NCI-H446 treated with DMSO at 0.1 percent for 48 hours (cell line): ENCODE results near the gene SRMS.
A peak's percentile ranks its signal among the peaks of the same experiment; 100 is the strongest.
"Not testable (repeated sequence)": the region's sequence is repeated elsewhere in the genome, so short reads cannot be mapped to it uniquely, and the experiment has no call there.

Experiments used
- DNase-seq: peaks from one replicate; lab custom pipeline; 2025; lab: John Stamatoyannopoulos, UW

Gene SRMS

DNA sequence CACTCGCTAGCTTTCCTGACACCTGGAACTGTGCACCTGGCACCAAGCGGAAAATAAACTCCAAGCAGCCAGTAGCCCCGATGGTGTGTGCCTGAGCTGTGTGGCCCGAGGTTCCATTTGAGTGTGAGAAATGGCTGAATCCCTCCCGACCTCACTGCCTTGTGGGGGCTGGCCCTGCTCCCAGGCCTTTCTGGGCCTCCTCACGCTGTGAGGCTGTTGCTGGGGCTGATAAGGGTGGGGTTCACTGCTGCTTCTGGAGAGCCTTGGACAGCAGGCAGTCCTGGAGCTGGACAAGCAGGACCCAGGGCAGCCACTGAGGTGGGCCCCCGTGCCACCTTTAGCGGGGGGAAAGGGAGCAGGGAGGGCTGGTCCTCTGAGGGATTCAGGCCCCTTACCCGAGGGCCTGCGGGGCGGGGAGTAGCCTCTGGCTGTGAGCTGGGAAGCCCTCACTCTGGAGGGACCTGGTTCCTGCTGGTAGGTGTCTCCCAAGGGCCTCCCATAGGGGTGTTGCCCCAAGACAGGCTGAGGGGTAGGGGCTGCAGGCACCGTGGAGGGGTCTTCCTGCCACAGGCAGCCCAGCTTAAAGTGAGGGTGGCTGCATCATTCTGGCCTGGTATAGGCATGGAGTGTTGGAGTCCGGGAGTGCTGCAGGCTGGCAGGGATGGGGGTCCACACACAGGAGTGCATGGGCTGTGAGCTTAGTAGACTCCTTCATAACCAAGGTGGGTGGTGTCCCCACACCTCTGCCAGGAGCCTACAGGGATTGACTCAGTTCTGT is 25.3 kb downstream of the SRMS start:
- no peak for DNase-seq

DNA sequence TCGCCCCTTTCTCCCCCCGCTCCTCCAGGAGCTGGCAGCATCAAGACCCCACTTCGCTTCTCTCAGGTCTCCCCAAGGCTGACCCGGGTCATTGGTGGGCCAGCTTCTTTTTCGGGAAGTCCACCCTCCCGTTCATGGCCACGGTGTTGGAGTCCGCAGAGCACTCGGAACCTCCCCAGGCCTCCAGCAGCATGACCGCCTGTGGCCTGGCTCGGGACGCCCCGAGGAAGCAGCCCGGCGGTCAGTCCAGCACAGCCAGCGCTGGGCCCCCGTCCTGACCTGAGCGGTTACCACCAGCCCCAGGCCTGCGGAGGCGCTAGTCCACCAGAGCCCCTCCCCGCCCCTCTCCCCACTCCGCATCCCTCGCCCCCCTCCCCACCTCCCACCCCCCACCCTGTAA is 25.9 kb downstream of the SRMS start:
- DNase-seq: no peak

DNA sequence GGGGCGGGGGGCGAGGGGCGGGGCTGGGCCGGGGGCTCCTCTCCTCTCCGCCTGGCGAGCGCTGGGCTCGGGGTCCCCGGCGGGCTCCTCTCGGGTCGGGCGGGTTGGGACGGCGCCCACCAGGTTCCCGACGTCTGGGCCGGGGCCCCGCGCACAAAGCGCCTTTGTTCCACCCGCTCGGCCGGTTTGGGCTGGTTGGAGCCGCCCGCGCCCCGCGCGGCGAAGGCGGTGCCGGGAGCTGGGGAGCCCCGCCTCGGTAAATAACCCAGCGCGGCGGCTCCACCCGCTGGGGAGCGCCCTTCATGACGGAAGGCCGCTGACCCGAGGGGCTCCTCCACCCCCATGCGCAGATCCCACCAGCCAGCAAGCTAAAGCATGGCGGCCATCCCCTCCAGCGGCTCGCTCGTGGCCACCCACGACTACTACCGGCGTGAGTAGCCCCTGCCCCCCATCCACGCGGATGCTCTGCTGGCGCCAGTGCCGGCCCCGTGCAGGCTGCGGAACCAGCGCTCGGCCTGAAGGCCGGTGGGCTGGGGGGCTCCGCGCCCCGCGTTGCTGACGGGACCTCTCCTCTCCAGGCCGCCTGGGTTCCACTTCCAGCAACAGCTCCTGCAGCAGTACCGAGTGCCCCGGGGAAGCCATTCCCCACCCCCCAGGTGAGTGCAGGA is 26.5 kb downstream of the SRMS start:
- peak; percentile 45 for DNase-seq

DNA sequence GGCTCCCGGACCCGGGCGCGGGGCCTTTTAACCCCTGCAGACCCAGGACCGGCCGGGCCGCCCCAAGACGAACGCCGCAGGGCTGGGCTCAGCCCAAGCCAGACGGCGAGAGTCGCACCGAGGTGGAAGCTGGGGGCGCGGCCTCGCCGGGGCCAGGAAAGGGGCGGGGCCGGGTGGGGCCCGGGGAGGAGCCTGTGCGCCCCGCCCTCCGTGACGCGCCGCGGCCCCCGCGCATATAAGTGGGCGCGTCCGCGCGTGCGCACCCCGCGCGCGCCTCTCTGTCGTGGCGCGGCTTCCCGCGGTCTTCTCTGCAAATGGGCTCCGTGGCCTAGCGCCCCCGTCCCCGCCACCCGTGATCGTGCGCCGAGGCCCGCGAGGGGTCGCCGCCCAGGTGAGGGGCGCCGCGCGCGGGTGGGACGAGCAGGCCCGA is 27.0 kb downstream of the SRMS start, which contains the start of gene PPDPF:
Gene PPDPF, plus strand, starts transcription at position 262 of the 430 bp plus-strand sequence. CDS start 544 bp downstream, outside the sequence.
- peak; percentile 56 for DNase-seq

DNA sequence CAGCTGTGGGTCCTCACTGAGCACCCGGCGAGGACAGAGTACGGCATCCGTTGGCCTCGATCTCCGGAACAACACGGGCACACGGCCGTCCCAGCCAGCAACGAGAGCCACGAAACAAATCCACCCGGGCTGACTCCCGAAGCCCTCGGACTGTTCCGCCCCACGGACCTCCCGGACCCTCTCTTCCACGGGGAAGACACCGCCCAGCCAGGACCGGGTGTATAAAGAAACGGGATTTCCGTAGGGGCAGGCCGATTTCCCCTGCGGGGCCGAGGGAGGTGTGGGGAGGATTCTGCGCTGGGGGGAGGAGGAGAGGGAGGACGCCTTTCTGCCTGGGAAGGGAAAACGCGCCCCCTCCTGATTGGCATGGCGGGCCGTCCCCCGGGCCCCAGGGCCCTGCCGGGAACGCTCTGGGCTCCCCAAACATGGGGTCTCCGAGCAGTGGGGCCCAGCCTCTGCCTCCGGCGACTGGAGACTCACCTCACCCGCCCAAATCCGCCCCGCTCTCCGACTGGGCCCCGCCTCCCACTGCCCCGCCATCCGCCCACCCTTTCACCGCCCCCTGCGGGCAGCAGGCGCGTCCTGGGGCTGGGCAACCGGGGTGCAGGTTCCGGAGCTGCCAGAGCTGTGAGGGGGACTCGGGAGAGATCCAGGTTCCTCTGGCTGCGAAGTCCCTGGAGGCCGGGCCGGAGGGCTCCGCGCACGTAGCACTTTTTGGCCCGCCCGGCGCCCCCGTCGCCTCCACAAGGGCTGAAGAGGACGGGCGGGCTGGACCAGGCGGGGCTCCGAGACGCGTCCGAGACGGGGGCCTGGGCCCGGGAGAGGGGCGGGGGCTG is 27.7 kb downstream of the SRMS start:
- DNase-seq: no peak

DNA sequence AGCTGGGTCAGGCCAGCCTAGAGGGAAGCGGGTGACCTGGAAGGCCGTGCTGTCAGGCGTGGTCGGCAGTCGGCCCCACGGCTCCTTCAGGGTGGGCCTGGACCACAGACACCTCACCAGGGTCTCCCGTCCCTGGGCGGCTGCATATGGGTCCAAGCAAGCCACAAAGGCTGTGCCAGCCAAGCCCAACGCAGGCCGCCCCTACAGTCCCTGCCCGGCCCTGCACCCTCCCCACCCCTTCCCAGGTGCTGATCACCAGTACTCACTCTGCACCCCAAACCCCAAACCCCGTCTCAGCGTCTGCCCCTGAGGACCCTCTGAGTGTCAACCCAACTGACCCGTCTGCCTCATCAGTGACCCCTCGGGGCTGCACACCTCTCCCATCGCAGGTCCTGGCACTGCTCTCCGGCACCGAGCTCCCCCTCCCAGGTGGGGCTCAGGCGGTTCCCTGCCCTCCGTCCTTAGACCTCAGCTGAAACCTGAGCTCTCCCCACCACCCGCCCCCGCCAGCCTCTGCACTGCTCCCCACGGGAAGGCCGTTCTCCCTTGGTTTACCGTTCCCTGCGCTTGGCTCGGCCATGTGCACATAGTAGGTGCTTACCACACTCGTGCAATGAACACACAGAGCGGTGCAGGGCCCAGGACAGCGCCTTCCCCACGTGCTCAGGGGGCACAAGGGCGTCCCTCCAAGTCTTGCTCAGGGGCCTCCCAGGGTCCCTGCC is 28.4 kb downstream of the SRMS start:
- no peak for DNase-seq

DNA sequence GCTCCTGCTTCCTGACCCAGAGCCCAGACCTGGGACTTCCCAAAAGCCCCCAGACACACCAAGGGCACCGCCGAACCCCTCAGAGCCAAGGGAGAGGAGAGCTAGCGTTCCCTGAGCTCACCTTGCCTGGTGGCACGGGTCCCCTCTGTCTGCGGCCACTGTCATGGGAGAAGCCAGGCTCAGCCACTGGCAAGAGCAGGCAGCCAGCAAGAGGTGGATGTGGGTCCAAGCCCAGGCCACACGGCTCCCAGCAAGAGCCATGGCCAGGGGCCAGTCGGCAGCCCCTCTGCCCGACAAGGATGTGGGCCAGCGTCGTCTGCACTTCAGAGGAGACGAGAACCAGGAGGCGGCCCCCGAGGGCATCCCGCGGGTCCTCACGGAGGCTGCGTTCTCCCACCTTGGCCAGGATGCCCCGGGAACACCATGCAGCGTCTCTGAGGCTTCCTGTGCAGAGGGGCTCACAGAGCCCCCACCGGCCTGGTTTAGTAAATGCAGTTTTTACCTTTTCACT is 29.1 kb downstream of the SRMS start:
- DNase-seq: no peak

DNA sequence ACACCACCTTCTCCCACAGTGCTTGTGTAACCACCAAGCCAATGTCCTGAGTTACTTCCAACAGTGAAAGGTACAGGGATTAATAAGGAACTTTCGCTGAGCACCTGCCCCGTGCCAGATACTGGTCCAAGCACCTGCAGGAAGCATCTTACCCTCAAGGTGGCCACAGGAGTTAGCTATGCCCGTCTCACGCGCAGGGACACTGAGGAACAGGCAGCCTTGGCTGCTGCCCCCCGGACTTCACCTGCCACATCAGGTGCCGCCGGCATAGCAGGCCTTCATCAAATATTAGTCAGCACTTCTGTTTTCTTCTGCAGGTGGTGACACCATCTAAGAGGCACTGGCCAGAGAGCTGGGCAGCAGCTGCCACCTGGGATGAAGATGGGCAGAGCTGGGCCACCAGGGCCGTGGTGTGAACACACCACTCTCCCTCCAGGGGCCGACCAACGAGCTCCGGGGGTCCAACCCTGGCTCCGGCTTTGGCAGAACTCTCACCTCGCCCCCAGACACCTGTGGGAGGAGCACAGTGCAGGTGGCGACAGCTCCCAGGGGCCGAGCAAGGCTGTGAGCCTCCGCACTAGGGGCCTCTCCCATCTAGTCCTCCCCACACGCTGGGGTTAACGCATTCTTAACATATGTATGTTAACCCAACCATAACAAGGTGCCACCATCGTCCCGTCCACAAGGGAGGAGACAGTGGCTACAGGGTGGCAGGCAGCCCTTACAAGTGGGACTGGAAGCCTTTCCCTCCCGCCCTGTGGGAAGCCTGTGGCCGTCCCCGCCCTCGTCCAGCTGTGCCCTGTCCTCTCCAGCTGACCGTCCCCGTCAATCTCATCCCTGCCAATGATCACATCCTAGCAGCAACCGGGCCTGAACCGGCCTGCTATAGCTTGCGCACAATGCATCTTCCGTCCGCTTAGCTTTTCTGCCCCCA is 29.9 kb downstream of the SRMS start:
- no peak for DNase-seq

DNA sequence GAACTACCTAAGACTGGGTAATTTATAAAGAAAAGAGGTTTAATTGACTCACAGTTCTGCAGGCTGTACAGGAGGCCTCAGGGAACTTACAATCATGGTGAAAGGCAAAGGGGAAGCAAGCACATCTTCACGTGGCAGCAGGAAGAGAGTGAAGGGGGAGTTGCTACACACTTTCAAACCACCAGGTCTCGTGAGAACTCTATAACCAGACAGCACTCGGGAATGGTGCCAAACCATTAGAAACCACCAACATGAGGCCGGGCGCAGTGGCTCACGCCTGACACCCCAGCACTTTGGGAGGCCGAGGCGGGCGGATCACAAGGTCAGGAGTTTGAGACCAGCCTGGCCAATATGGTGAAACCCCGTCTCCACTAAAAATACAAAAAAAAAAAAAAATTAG is 33.0 kb downstream of the SRMS start:
- DNase-seq: not testable (repeated sequence)

DNA sequence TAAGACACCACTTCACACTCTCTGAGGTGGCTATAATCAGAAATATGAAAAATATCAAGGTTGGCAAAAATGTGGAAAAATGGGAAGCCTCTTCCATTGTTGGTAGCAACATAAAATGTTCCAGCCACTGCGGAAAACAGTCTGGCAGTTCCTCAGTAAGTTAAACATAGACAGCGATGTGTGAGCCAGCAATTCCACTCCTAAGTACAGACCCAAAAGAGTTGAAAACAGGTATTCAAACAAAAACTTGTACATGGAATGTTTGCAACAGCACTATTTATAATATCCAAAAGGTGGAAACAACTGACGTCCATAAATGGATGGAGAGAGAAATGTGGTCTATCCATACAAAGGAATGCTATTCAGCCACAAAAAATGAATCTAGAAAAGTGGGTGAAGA is 34.3 kb downstream of the SRMS start:
- DNase-seq: no peak

DNA sequence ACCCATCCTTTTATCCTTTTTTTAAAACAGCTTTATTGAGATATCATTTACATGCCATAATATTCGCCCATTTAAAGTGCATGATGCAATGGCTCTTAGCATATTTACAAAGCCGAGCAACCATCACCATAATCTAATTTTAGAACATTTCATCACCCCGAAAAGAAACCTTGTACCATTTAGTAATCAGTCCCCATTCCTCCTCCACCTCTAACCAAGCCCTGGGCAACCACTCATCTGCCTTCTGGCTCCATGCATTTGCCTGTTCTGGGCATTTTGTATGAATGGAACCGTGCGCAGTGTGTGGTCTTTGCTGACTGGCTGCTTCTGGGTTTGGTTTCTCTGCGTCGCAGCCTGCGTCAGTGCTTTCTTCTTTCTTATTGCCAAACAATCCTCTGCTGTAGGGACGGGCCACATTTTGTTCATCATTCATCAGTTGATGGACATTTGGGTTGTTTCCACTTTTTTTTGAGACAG is 38.4 kb downstream of the SRMS start:
- DNase-seq: no peak

DNA sequence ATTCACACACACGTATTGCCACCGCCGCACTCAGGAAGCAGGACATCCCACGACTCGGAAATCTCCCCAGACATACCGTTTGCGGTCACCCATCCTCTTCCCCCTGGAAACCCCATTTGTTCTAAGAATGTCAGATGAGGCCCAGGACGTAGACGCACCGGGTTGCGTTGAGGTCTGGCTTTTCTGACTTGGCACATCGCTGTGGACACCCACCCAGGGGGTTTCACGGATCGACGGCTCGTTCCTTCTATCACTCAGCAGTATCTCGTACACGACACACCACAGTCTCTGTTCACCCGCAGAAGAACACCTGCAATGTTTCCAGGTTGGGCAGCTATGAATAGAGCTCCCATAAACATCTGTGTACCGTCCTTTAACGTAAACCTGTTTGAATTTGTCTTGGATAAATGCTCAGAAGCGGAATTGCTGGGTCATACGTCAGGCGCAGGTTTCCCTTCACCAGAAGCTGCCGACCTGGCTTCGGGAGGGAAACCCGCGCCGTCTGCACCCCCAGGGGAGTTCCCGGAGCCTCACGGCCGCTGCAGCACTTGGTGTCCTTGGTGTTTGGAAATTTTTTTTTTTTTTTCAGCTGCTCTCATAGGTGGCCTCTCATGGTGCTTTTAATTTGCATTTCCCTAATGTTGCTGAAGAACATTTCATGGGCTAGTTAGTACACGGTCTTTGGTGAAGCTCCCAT is 39.3 kb downstream of the SRMS start:
- no peak for DNase-seq

DNA sequence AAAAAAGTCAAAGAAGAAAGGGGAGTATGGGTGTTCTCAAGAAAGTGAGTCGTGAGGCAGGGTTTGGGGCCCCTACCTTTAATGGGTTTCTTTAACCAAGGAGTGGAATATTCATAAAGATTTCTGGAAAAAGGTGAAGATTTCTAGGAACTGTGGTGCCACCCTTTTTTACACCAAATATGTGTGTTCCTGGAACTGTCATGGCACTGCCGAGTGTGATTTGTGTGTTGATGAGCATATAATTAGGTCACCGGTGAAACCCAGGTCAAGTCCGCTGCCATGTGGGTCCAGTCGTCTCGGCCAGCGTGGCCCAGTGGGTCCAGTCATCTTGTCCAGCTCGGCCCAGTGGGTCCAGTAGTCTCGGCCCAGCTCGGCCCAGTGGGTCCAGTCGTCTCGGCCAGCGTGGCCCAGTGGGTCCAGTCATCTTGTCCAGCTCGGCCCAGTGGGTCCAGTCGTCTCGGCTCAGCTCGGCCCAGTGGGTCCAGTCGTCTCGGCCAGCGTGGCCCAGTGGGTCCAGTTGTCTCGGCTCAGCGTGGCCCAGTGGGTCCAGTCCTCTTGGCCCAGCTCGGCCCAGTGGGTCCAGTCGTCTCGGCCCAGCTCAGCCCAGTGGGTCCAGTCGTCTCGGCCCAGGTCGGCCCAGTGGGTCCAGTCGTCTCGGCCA is 40.3 kb downstream of the SRMS start:
- no peak for DNase-seq

DNA sequence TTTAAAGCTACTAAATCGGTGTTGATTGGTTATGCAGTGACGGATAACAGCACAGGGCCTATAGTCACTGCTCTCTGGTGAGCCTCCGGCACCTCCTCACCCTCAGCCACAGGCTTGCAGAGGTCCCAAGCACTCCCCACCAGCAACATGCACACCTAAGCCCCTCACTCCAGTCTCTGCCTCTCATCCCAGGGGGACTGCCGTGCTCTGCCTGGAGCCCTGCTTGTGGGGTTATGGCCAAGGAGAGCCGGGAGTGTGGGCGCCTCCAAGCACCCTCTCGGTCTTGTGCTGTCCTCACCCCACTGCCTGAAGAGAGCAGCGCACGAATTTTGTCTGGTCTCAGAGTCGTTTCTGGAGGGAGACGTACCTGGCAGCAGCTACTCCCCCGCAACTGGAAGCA is 41.8 kb downstream of the SRMS start:
- DNase-seq: no peak

DNA sequence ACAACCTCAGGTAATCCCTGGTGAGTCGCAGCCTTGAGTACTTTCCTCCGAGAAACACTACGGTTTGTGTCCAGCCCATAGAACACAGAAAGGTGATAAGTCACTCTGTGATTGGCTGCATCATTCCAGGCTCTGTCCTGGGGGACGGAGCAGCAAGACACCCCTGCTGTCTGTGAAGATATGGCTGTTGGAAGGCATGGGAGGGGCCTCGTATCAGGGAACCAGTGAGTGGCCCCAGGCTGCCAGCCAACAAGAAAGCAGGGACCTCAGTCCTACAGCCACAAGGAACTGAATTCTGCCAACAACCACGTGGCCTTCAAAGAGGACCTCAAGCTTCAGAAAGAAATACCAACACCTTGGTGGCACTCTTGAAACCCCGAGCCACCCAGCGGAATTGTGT is 42.3 kb downstream of the SRMS start:
- DNase-seq: no peak

DNA sequence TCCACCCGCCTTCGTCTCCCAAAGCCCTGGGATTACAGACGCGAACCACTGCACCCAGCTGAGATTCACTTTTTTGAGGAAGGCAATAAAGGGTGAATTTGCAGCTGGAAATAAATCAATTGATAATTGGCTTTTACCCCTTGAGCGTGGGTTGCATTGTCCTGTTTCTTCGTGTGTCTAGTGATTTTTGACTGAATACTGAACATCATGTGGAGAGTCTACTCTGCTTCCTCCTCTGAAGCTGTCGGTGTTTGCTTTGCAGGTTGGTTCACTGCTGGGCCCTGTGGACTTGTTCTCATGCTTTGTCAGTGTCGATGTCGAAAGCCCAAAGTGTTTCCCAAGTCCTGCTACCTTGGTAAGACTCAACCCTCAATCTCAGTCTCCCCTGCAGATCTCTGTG is 42.9 kb downstream of the SRMS start:
- no peak for DNase-seq

DNA sequence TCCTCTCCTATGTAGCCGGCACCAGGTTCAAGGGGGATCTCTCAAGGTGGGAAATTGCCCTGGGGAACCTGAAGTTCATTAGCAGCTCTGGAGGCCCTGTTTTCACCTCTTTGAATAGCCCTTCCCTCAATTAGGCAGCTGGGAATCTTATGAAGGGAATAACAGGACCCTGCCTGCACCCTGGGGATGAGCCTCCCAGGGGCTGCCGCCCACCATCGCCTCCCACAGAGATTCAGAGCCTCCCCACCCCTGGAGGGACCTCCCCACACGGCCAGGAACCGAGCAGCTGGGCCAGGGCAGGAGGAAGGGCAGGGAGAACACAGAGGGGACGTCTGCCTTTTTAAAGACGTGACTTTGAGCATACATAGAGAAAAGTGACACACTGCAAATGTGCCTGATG is 44.0 kb downstream of the SRMS start:
- no peak for DNase-seq

DNA sequence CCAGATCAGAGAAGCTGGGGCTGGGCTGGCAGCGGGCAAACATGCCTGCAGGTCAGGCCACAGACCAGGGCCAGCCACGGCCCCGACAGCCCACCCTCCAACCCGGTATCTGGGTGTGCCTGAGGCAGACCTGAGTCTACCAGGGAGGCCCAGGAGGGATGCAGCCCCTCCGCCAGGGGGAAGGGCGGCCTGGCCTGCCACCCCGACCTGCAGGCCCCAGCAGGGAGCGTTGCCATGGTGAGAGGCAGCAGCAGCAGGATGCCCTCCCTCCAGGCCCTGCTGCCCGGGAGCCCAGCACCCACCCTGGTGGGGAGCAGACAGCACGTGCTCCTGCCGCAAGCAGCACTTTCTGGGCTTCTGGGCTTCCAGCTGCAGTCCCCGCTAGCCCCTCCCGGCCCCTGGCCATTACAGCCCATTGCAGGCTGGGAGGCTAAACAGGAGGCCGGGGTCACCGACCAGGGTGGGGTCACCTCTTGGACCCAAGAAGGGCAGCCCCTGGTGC is 44.8 kb downstream of the SRMS start:
- no peak for DNase-seq
